Pancreas (tissue), 10 donors: ENCODE results near the gene CCDC68. TPM values are rescaled to one million over a fixed set of nuclear protein-coding genes. Genes with fewer than 3 reads are reported as not detected.

ENCODE experiments used
- ATAC-seq, 4 donors: fragments of 200-7000 bp; cut with Tn5 transposase; one replicate each; pipeline versions ENCODE4 v1.8.0 to v1.9.1; 2020; ENCODE audit warnings: mild to moderate bottlenecking in 4 of 4, moderate library complexity in 4 of 4
- DNase-seq, 6 donors: peaks; one replicate each; pipeline ENCODE4 v3.0.0-alpha.2; 2020
- FAIRE-seq: peaks from 2 replicates; lab custom pipeline; 2012; peaks lifted over from hg19 to GRCh38; lab: Jason Lieb, UNC
- H3K27ac ChIP-seq, 4 donors: fragments of 200-600 bp; sonication (generic); 1 replicate in 3 of 4; 2 replicates in 1 of 4; pipeline versions ENCODE4 v1.5.0 to v1.8.0; 2020
- H3K27me3 ChIP-seq, 4 donors: fragments of 200-600 bp; one replicate each; pipeline ENCODE4 v1.8.0; 2021
- H3K36me3 ChIP-seq, 3 donors: fragments of 200-600 bp; sonication (generic) in 1 of 3; one replicate each; pipeline versions ENCODE4 v1.5.0 to v1.8.0; 2020 to 2021
- H3K4me1 ChIP-seq, 3 donors: fragments of 200-600 bp; one replicate each; pipeline ENCODE4 v1.8.0; 2021
- H3K4me3 ChIP-seq, 4 donors: fragments of 200-600 bp; sonication (generic) in 2 of 4; one replicate each; pipeline versions ENCODE4 v1.5.0 to v1.8.0; 2020 to 2021
- H3K9me3 ChIP-seq, 4 donors: fragments of 200-600 bp; one replicate each; pipeline ENCODE4 v1.8.0; 2021
- WGBS, 2 donors: extraction: QIAGEN DNeasy Blood & Tissue Kit; methylation state at CpG; one replicate each; pipeline ENCODE4 v1.1.7; 2013; 5-methylcytosine and 5-hydroxymethylcytosine counted together
- intact Hi-C, 3 donors: fragments of 100-400 bp; cut with DNase I; formaldehyde crosslinking; loops; one replicate each; pipeline versions ENCODE4 v1.11.1 to v1.14.2; 2022
- polyA plus RNA-seq, 2 donors: library from polyadenylated mRNA; stranded (reverse); fragments of 200-250 nt; gene quantifications; one replicate each; pipeline ENCODE4 v1.2.3, GENCODE V29; 2013
- total RNA-seq, 6 donors: library from RNA; stranded (reverse); fragmentation: NEBNext Ultra II Directional in 4 of 6; extraction: Animal tissue kit (Norgen Biotek cat#: 25700) in 4 of 6; gene quantifications; one replicate each; pipeline versions ENCODE4 v1.2.1 to v1.2.4, GENCODE V29; 2021 to 2023
- TF ChIP-seq, protein P1 (sequence below), 4 donors: fragments of 200-600 bp; sonication (generic) in 3 of 4; IDR thresholded peaks; one replicate each; pipeline versions ENCODE4 v1.5.0 to v1.8.0; 2021; ENCODE audit warnings: antibody characterized with exemption in 4 of 4
- donor health status: healthy with polysubstance abuse.
- donor health status: DM: no; HTN: no; CAD: no; lungs with moderate emphysema.
- donor health status: DM: no; HTN: no; CAD: no.
- donor health status: control.
- donor health status: control.
- donor health status: Bipolar disorder and iron deficiency.
- donor health status: DM: yes; HTN: yes; CAD: no.
- donor health status: DM: no; HTN: no; CAD: no.
- donor health status: DM: no; HTN: no; CAD: no.
- donor health status: DM: yes; HTN: yes; CAD: no.

CCDC68 gene
- total and polyA plus RNA-seq, 8 donors = 0.79 to 5.0 (median 1.3) TPM

DNA sequence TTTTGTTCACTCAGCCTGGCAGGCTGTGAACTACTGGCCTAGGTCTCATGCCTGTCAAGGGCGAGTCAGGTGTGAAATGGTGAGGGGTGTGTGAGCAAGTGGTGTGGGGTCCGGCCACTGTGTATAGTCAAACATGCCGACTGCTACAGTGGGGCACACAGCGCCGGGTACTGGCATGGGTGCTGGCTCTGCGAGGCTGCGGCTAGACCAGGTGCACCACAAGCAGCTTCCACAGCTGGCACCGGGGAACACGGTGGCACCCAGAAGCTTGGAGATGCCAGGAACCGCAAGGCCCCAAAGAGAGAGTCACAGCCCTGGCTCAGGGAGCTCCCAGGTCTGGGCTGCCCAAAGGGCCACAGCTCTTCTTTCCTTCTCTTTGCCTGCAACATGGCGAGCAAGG, 49.7 kb downstream of the CCDC68 start:
- TF ChIP-seq, protein P1, sequence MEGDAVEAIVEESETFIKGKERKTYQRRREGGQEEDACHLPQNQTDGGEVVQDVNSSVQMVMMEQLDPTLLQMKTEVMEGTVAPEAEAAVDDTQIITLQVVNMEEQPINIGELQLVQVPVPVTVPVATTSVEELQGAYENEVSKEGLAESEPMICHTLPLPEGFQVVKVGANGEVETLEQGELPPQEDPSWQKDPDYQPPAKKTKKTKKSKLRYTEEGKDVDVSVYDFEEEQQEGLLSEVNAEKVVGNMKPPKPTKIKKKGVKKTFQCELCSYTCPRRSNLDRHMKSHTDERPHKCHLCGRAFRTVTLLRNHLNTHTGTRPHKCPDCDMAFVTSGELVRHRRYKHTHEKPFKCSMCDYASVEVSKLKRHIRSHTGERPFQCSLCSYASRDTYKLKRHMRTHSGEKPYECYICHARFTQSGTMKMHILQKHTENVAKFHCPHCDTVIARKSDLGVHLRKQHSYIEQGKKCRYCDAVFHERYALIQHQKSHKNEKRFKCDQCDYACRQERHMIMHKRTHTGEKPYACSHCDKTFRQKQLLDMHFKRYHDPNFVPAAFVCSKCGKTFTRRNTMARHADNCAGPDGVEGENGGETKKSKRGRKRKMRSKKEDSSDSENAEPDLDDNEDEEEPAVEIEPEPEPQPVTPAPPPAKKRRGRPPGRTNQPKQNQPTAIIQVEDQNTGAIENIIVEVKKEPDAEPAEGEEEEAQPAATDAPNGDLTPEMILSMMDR (IDR thresholded peaks at IDR 0.05) = no peak
- FAIRE-seq = no peak
- peak in 1 of 6 donors; percentile 35 for DNase-seq
- Histone ChIP-seq H3K27me3 (no peaks in the 10 kb centered on the region), H3K4me1 (no peaks in the 10 kb centered on the region), H3K9me3 (no peaks in the 10 kb centered on the region), H3K36me3 (no peaks in the 10 kb centered on the region), H3K27ac (no peak overlapping the region), H3K4me3 (no peak overlapping the region)
- intact Hi-C loops = no loop called here
- no peak for ATAC-seq
- WGBS, 2 donors = 87 to 90% methylated on average over 11 of the region's 11 CpGs

GRCh38 chr18:54906331-54907185, 52.7 kb downstream of the CCDC68 start:
- WGBS, 2 donors = 70 to 76% methylated on average over 6 of the region's 6 CpGs
- no peak overlapping the region for H3K4me3 ChIP-seq
- no peak overlapping the region for H3K27ac ChIP-seq
- FAIRE-seq (no peak), DNase-seq (no peak), ATAC-seq (no peak)
- H3K4me1 ChIP-seq = no peaks in the 10 kb centered on the region
- no peaks in the 10 kb centered on the region for H3K27me3 ChIP-seq
- intact Hi-C loops = no loop called here
- H3K9me3 ChIP-seq = no peaks in the 10 kb centered on the region
- TF ChIP-seq, protein P1 (IDR thresholded peaks at IDR 0.05) = no peak
- H3K36me3 ChIP-seq = no peaks in the 10 kb centered on the region

- WGBS, 2 donors = 97 to 98% methylated on average over 5 of the region's 5 CpGs
- DNase-seq = no peak
- Histone ChIP-seq H3K36me3 (no peaks in the 10 kb centered on the region), H3K27me3 (no peaks in the 10 kb centered on the region), H3K4me1 (no peaks in the 10 kb centered on the region), H3K4me3 (no peak overlapping the region), H3K9me3 (no peaks in the 10 kb centered on the region), H3K27ac (no peak overlapping the region)
- no peak for ATAC-seq
- intact Hi-C loops = no loop called here
- TF ChIP-seq, protein P1 (IDR thresholded peaks at IDR 0.05) = no peak
- FAIRE-seq = no peak
Observed at GRCh38 chr18:54905629-54906028, 53.6 kb downstream of the CCDC68 start.

- no peaks in the 10 kb centered on the region for H3K4me1 ChIP-seq
- H3K9me3 ChIP-seq = no peaks in the 10 kb centered on the region
- no peak for ATAC-seq
- no peak for FAIRE-seq
- H3K4me3 ChIP-seq = no peak overlapping the region
- no peak for DNase-seq
- no peak overlapping the region for H3K27ac ChIP-seq
- TF ChIP-seq, protein P1 (IDR thresholded peaks at IDR 0.05) = no peak
- H3K36me3 ChIP-seq = no peaks in the 10 kb centered on the region
- WGBS, 2 donors = 96 to 99% methylated on average over 2 of the region's 2 CpGs
- H3K27me3 ChIP-seq = no peaks in the 10 kb centered on the region
- intact Hi-C loops = no loop called here
Observed at GRCh38 chr18:54904581-54904980, 54.7 kb downstream of the CCDC68 start.

- intact Hi-C loops = no loop called here
- H3K9me3 ChIP-seq = no peaks in the 10 kb centered on the region
- no peaks in the 10 kb centered on the region for H3K27me3 ChIP-seq
- H3K36me3 ChIP-seq = no peaks in the 10 kb centered on the region
- H3K4me1 ChIP-seq = no peaks in the 10 kb centered on the region
- TF ChIP-seq, protein P1 (IDR thresholded peaks at IDR 0.05) = no peak
- H3K27ac ChIP-seq = no peak overlapping the region
- no peak overlapping the region for H3K4me3 ChIP-seq
- ATAC-seq (no peak), DNase-seq (no peak), FAIRE-seq (no peak)
- WGBS, 2 donors = 90 to 94% methylated on average over 2 of the region's 2 CpGs
Observed at GRCh38 chr18:54900290-54900689, 59.0 kb downstream of the CCDC68 start.
